ENCODE measurements around the gene NRG4. TPM values are rescaled to one million over a fixed set of nuclear protein-coding genes. Genes with fewer than 3 reads are reported as not detected.
"Not testable (repeated sequence)": the region's sequence is repeated elsewhere in the genome, so short reads cannot be mapped to it uniquely, and the experiment has no call there.

The NRG4 gene
- polyA plus RNA-seq, 6 donors from 2014 or later = not detected

DNA sequence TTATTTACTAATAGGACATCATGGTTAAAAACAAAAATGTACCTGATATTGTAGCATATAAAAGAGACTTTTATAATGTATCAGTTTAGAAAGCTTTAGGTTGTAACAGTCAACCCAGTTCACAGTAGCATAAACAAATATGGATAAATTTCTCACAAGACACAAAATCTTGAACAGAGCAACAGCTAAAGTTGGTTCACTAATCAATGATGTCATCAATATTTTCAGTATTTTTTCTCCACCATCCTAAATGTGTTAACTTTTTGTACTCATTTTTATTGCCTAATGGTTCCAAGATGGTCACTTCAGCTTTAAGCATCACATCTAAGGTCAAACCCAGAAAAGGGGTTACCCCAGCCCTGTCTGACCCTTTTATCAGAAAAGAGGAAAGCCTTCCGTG, 21.2 kb upstream of the NRG4 start:
- H3K9me3 Mint-ChIP-seq = peaks cover 0 to 7% (median under 1%) of the 10 kb centered on the region in 7 donors
- DNase-seq = no peak
- H3K27ac Mint-ChIP-seq = no peak overlapping the region
- ATAC-seq (ENCODE audit: low read depth in 2 of 2) = no peak
- H3K36me3 Mint-ChIP-seq = peaks cover 0 to 6% of the 10 kb centered on the region in 2 donors
- no peak overlapping the region for H3K4me3 Mint-ChIP-seq
- H3K27me3 Mint-ChIP-seq = peaks cover 0 to 6% (median 0%) of the 10 kb centered on the region in 3 donors
- H3K4me1 Mint-ChIP-seq = no peaks in the 10 kb centered on the region

DNA sequence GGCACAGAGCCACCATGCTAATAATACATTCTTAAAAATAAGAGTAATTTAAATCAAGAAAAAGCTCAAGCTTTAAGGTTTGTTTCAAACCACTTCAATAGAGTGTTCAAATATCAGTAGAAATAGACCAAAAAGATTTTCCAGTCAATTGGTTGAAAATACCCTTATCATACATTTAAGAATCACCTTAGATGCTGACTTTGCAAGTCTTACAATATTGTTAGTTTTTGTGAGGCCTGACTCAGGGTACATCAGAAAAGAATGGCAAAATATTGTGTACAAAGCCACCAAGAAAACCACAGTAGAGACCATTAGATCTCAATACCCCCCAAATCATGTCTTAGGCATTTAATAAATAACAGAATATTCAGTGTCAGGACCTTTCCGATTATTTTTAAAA, 19.8 kb upstream of the NRG4 start:
- no peak for ATAC-seq (ENCODE audit: low read depth in 2 of 2)
- H3K4me1 Mint-ChIP-seq = no peaks in the 10 kb centered on the region
- H3K9me3 Mint-ChIP-seq = peaks cover 0 to 12% (median 7%) of the 10 kb centered on the region in 7 donors
- H3K36me3 Mint-ChIP-seq = peaks cover 7 to 11% of the 10 kb centered on the region in 2 donors
- no peak overlapping the region for H3K27ac Mint-ChIP-seq
- H3K27me3 Mint-ChIP-seq = peaks cover 0 to 5% (median 0%) of the 10 kb centered on the region in 3 donors
- DNase-seq = no peak
- no peak overlapping the region for H3K4me3 Mint-ChIP-seq

DNA sequence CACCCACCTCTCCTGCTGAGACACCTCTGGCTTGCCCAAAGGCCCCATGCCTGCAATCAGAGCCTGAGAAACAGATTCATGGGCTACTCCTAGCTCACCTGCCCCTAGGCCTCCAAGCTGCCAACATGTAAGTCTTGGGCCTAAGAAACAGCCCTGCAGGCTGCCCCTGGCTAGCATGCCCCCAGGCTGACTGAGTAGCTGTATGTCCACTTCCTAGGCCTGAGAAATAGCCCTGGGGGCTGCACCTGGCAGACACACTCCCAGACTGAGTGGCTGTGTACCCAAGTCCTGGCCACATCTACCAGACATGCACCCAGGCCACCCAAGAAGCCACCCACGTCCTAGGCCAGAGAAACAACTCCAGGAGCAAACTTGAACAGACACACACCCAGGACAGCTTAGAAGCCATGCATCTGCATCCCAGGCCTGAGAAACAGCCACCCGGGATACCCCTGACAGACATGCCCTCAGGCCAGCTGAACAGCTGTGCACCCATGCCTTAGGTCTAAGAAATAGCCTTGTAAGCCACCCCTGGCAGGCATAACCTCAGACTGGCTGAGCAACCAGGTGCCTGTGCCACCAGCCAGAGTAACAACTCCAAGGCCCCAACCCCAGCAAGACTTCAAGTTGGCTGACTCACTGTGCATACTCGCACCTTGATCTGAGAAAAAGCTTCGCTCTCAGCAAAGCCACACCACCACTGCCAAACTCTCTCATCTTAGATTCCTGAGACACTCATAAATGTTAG, 12.0 kb upstream of the NRG4 start:
- no peak for DNase-seq
- Mint-ChIP-seq H3K4me1 (no peaks in the 10 kb centered on the region), H3K27me3 (peaks cover 8 to 28% (median 17%) of the 10 kb centered on the region in 3 donors), H3K9me3 (peaks cover 0 to 36% (median 25%) of the 10 kb centered on the region in 7 donors), H3K4me3 (no peak overlapping the region), H3K27ac (no peak overlapping the region), H3K36me3 (peaks cover 5 to 27% of the 10 kb centered on the region in 2 donors)
- ATAC-seq (ENCODE audit: low read depth in 2 of 2) = no peak

DNA sequence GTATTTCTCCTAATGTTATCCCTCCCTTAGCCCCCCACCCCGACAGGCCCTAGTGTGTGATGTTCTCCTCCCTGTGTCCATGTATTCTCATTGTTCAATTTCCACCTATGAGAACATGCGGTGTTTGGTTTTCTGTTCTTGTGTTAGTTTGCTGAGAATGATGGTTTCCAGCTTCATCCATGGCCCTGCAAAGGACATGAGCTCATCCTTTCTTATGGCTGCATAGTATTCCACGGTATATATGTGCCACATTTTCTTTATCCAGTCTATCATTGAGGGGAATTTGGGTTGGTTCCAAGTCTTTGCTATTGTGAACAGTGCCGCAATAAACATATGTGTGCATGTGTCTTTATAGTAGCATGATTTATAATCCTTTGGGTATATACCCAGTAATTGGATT, 1.2 kb upstream of the NRG4 start:
- not testable (repeated sequence) for DNase-seq; H3K4me1 Mint-ChIP-seq; H3K4me3 Mint-ChIP-seq; H3K27ac Mint-ChIP-seq; ATAC-seq (ENCODE audit: low read depth in 2 of 2)
- Mint-ChIP-seq H3K27me3 (peaks cover 21 to 56% (median 37%) of the 10 kb centered on the region in 3 donors), H3K36me3 (peaks cover 4 to 23% of the 10 kb centered on the region in 2 donors), H3K9me3 (peaks cover 10 to 48% (median 24%) of the 10 kb centered on the region in 7 donors)

DNA sequence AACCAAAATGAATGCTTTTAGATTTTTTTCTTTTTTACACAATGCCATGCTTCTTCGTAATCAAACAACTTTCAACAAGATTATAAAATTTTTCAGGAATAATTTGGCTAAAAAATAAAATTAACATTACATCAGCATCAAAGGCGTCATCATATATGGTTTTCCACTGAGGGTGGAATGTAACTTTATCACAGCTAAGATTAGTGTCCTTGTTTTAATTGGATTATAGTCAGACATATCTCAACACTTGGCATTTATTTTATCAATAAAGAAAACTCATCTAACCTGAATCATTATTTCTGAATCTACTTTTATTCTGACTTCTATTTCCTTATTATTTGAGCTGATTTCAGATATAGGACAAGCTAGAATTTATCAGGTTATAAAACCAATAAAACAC, 1.6 kb downstream of the NRG4 start:
- peaks cover 10 to 35% (median 15%) of the 10 kb centered on the region in 3 donors for H3K27me3 Mint-ChIP-seq

DNA sequence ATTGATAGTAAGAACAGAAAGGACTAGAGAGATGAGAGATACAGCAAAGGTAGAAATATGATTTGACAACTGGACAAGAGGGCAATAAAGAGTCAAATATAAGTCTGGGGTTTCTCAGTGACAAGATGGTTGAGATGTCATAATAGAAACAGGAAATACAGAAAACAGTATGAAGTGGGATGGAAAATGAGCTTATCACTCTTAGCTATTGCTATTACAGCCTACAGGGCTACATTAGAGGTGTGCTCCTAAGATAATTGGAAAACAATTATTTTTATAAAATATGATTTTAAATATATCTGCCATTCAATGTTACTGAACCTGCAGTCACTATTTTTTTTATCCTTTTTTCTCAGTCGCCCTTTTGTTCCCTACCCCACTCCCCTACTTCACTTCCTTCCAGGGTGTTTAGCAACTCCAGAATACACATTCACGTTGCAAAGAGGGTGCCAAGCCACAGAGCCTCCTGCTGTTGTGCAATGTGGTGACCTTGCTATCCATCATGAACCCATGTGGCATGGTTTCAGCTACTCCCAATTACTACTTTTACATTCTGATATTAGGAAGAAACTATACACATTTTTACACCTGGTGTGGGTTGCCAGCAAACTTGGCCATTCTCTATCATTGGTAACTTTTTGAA, 6.0 kb downstream of the NRG4 start:
- no peaks in the 10 kb centered on the region for H3K4me1 Mint-ChIP-seq
- ATAC-seq (ENCODE audit: low read depth in 2 of 2) = no peak
- peaks cover 0 to 12% (median 5%) of the 10 kb centered on the region in 3 donors for H3K27me3 Mint-ChIP-seq
- no peaks in the 10 kb centered on the region for H3K9me3 Mint-ChIP-seq
- no peak overlapping the region for H3K4me3 Mint-ChIP-seq
- no peak overlapping the region for H3K27ac Mint-ChIP-seq
- no peaks in the 10 kb centered on the region for H3K36me3 Mint-ChIP-seq
- no peak for DNase-seq

More for the DNA sequence above, 1.6 kb downstream of the NRG4 start:
- Mint-ChIP-seq H3K36me3 (no peaks in the 10 kb centered on the region), H3K4me3 (no peak overlapping the region), H3K9me3 (peaks cover 0 to 23% (median 6%) of the 10 kb centered on the region in 7 donors), H3K27ac (no peak overlapping the region), H3K4me1 (peaks cover 4 to 7% (median 7%) of the 10 kb centered on the region in 3 donors)
- no peak for ATAC-seq (ENCODE audit: low read depth in 2 of 2)
- DNase-seq = no peak

DNA sequence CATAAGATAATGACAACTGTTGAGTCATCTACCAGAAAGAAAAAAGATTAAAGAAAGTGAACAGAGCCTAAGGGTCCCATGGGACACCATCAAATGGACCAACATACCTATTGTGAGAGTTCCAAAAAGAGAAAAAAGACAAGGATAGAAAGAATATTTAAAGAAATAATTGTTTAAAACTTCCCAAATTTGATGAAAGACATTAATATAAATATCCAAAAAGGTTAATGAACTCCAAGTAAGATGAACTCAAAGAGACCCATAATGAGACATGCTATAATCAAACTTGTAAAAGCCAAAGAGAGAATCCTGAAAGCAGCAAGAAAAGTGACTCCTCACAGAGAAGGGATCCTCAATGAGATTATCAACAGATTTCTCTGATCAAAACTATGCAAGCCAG, 8.9 kb downstream of the NRG4 start:
- no peak for ATAC-seq (ENCODE audit: low read depth in 2 of 2)
- H3K27ac Mint-ChIP-seq = no peak overlapping the region
- H3K9me3 Mint-ChIP-seq = no peaks in the 10 kb centered on the region
- no peak for DNase-seq
- H3K36me3 Mint-ChIP-seq = no peaks in the 10 kb centered on the region
- no peak overlapping the region for H3K4me3 Mint-ChIP-seq
- H3K27me3 Mint-ChIP-seq = peaks cover 3 to 14% (median 6%) of the 10 kb centered on the region in 3 donors
- no peaks in the 10 kb centered on the region for H3K4me1 Mint-ChIP-seq

DNA sequence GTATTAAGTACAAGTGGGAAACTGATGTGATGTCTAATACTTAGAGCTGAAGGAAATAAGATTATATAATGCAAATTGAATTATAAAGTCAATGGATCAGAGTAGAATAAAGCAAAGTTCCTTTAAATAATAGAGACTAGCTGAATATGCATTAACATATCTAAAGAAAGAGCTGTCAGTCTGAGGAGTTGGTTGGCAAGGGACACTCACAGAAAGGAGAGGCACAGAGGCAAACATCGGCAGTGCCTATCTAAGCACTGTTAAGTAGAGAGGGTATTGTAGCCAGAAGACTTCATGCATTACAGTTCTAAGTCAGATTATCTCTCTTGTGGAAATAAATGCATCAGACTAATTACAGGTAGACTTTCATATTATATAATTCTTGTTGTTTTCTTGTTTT, 16.6 kb downstream of the NRG4 start:
- Mint-ChIP-seq H3K9me3 (peaks cover 0 to 22% (median 11%) of the 10 kb centered on the region in 7 donors), H3K27me3 (peaks cover 3 to 24% (median 10%) of the 10 kb centered on the region in 3 donors), H3K4me3 (no peak overlapping the region), H3K27ac (no peak overlapping the region), H3K4me1 (no peaks in the 10 kb centered on the region), H3K36me3 (peaks cover 0 to 12% of the 10 kb centered on the region in 2 donors)
- DNase-seq (no peak), ATAC-seq (ENCODE audit: low read depth in 2 of 2) (no peak)

DNA sequence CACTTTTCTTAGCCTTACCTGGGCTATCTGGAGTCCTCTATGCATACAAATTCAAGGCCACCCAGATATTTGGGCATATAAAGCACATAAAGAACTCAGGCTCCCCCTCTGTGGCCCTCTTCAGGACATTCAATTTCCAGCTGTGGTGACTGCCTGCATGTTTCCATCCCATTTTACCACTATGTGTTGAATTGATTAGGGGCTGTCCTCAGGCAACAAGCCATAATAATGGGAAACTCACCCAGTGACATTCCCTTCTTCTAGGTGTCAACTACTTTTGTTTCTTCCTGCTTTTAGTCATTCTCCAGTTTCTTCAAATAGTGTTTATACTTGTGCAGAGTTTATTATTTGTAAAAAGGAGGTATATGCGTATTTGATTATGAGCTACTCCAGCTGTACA, 18.0 kb downstream of the NRG4 start:
- H3K36me3 Mint-ChIP-seq = peaks cover 0 to 12% of the 10 kb centered on the region in 2 donors
- H3K4me1 Mint-ChIP-seq = no peaks in the 10 kb centered on the region
- H3K4me3 Mint-ChIP-seq = no peak overlapping the region
- peaks cover 0 to 22% (median 11%) of the 10 kb centered on the region in 7 donors for H3K9me3 Mint-ChIP-seq
- H3K27me3 Mint-ChIP-seq = peaks cover under 1 to 24% (median 10%) of the 10 kb centered on the region in 3 donors
- ATAC-seq (ENCODE audit: low read depth in 2 of 2) (no peak), DNase-seq (no peak)
- H3K27ac Mint-ChIP-seq = no peak overlapping the region

DNA sequence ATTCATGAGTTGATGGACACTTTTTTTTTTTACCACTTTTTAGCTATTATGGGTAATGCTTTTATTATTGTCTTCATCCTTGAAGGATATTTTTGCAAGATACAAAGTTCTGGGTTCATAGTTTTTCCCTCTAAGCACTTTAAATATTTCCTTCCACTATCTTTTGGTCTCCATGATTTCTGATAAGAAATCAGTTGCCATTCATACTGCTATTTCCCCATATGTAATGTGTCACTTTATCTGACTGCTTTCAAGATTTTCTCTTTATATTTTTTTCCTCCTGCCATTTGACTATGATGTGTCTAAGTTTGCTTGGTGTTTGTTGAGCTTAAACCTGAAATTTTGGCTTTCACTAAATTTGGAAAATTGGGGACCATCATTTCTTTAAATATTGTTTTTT, 19.3 kb downstream of the NRG4 start:
- ATAC-seq (ENCODE audit: low read depth in 2 of 2) = no peak
- Mint-ChIP-seq H3K27ac (no peak overlapping the region), H3K4me3 (no peak overlapping the region), H3K36me3 (peaks cover 0 to 12% of the 10 kb centered on the region in 2 donors), H3K27me3 (peaks cover 0 to 17% (median 4%) of the 10 kb centered on the region in 3 donors), H3K4me1 (no peaks in the 10 kb centered on the region), H3K9me3 (peaks cover 0 to 22% (median 11%) of the 10 kb centered on the region in 7 donors)
- DNase-seq = no peak

DNA sequence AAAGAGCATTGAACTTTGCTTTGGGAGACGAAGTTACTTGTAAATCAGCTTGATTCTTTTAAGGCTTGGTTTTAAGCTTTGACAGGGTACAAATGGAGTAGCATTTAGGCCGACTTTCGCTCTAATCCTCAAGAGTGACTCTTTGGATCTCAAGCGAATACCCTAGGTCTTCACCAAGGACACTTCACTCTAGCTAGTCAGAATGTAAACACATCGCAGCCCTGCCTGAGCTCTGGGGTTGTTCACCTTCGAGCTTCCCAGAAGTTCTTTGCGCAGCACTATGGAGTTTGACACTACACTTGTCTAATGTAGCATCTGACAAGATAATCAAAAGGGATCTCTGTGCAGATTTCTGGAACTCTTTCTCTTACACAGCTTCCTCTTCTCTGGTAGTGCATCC, 22.3 kb downstream of the NRG4 start:
- Mint-ChIP-seq H3K27me3 (peaks cover 0 to 3% (median 0%) of the 10 kb centered on the region in 3 donors), H3K4me1 (no peaks in the 10 kb centered on the region), H3K36me3 (peaks cover 0 to 11% of the 10 kb centered on the region in 2 donors), H3K4me3 (no peak overlapping the region), H3K9me3 (peaks cover 0 to 21% (median 11%) of the 10 kb centered on the region in 7 donors), H3K27ac (no peak overlapping the region)
- ATAC-seq (ENCODE audit: low read depth in 2 of 2) (no peak), DNase-seq (no peak)

DNA sequence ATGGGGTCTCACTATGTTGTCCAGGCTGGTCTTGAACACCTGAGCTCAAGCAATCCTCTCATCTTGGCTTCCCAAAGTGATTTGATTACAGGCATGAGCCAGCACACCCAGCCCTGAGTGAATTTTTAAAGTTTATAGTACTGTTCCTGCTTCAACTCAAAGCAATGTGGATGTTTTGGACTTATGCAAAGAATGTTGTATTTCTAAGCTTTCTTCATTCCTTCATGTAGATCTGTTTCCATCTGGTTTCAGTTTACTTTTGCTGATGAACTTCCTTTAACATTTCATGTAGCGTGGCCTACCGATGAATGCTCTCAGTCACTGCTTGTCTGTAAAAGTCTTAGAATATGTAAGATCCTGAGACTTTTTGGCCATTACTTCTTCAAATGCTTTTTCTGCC, 23.2 kb downstream of the NRG4 start:
- H3K27me3 Mint-ChIP-seq = no peaks in the 10 kb centered on the region
- H3K4me3 Mint-ChIP-seq = no peak overlapping the region
- no peak overlapping the region for H3K27ac Mint-ChIP-seq
- H3K36me3 Mint-ChIP-seq = peaks cover 0 to 2% of the 10 kb centered on the region in 2 donors
- no peak for DNase-seq
- ATAC-seq (ENCODE audit: low read depth in 2 of 2) = no peak
- H3K9me3 Mint-ChIP-seq = peaks cover 0 to 13% (median 9%) of the 10 kb centered on the region in 7 donors
- no peaks in the 10 kb centered on the region for H3K4me1 Mint-ChIP-seq

DNA sequence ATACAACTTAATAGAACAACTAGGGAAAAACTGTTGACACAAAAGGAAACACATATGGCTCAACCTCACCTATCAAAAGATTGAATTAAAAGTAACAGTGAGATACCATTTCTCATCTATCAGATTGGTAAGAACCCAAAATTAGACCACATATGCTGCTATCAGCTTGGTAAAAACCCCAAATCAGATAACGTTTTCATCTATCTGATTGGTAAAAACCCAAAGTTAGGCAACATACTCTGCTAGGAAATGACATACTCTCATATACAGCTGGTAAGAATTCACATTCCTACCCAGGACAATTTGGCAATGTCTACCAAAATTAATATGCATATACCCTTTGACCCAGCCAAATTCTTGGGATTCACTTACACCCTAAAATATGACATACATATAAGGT, 26.3 kb downstream of the NRG4 start:
- DNase-seq (no peak), ATAC-seq (ENCODE audit: low read depth in 2 of 2) (no peak)
- Mint-ChIP-seq H3K4me1 (no peaks in the 10 kb centered on the region), H3K36me3 (no peaks in the 10 kb centered on the region), H3K4me3 (no peak overlapping the region), H3K27me3 (no peaks in the 10 kb centered on the region), H3K9me3 (no peaks in the 10 kb centered on the region), H3K27ac (no peak overlapping the region)

DNA sequence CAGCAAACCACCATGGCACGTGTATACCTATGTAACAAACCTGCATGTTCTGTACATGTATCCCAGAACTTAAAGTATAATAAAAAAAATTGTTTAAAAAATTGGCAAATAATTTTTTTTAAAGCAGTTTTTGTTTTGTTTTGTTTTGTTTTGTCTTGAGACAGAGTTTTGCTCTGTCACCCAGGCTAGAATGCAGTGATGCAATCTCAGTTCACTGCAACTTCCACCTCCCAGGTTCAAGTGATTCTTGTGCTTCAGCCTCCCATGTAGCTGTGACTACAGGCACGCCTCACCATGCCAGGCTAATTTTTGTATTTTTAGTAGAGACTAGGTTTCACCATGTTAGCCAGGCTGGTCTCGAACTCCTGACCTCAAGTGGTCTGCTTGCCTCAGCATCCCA, 27.5 kb downstream of the NRG4 start:
- H3K4me1 Mint-ChIP-seq = not testable (repeated sequence)

More for the DNA sequence above, 27.5 kb downstream of the NRG4 start:
- H3K9me3 Mint-ChIP-seq; H3K27me3 Mint-ChIP-seq; ATAC-seq (ENCODE audit: low read depth in 2 of 2); DNase-seq; H3K4me3 Mint-ChIP-seq; H3K27ac Mint-ChIP-seq; H3K36me3 Mint-ChIP-seq: not testable (repeated sequence)
